Measurements from ENCODE around the gene OR5AL1.
"Not testable (repeated sequence)": the region's sequence is repeated elsewhere in the genome, so short reads cannot be mapped to it uniquely, and the experiment has no call there.

Gene OR5AL1

DNA sequence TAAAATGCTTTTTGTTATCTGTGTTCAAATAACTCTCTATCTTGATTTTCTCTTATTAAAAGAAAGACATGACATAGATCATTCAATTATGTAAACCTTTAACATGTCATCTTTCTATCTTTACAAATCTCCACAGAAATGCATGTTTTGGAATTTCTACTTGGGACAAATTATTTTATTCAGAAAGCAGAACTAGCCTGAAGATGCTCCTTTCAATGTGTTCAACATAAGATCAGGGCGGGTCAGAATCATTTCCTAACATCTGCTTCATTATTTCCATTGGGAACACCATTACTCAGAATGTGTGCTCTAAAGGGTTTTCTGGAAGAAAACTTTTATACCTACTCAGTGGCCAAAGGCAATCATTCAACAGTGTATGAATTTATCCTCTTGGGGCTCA lies at the start of gene OR5AL1:
Gene OR5AL1 (plus strand): TSS at position 301 of the 400 bp plus-strand sequence.
- no peak for DNase-seq (ENCODE audit: low read depth in 2 of 3, low spot score in 2 of 3)

DNA sequence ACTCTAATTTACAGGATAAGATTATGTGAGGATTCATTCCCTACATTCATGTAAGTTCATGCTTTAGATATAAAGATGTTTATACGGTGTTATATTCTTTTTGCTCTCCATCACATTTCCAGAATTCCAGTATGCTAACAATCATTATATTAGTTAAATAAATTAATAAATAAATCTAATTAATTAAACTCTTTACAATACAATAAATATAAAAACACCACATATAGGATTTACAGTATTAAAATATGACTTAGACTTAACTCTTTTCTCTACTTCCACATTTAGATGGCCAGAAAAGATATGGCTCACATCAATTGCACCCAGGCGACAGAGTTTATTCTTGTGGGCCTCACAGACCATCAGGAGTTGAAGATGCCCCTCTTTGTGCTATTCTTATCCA lies 37.2 kb upstream of the OR5AL1 start, which contains the start of gene OR8U1:
Gene OR8U1 (plus strand): TSS at position 301 of the 400 bp plus-strand sequence. CDS start 0 bp downstream, at position 301.
- DNase-seq (ENCODE audit: low read depth in 2 of 3, low spot score in 2 of 3): no peak

DNA sequence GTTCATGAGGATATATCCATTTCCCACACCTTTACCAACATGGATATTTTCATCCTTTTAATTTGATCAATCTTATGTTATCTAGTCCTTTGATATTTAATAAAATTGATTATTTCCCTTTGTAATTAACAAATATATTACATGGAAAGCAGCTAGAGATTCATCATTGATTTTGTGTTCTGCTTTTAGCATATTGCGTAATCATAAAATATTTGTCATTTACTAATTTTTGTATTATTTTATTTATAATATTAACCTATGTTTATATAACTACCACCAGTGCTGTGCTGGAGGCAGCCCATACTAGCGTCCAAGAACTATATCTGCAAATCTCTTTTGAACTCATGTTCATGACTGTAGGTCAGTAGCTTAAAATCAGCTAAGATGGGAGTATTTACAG lies 32.4 kb upstream of the OR5AL1 start:
- no peak for DNase-seq (ENCODE audit: low read depth in 2 of 3, low spot score in 2 of 3)

DNA sequence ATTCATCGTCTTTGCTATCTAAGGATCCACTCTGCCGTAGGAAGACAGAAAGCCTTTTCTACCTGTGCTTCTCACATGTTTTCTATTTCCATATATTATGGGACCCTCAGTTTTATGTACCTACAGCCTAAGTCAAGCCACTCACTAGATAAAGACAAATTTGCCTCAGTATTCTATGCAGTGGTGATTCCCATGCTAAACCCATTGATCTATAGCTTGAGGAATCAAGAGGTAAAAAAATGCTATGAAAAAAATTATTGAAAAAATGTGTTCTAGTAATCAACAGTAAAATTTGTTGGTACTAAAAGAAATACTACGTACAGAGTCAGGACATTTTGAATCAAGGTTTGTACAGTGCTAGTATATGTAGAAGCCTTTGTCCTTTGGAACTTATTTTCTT lies 18.1 kb upstream of the OR5AL1 start:
- DNase-seq (ENCODE audit: low read depth in 2 of 3, low spot score in 2 of 3): no peak

DNA sequence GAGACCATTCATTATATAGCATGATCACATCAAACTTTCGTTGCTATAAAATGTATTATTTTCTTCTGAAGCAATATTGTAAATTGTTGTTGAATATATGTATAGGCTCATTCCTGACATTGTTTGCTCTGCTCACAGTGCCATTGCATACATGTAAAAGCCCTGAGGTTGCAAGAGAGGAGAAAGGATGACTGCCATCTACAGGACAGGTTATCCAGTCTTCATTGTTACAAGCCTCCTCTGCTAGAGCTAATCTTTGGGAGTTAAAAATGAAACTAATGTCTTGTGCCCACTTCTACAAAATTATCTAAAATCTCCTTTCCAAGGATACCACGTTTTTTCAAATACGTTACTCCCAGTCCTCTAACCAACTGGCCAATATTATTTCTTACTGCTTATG lies 16.4 kb upstream of the OR5AL1 start:
- DNase-seq (ENCODE audit: low read depth in 2 of 3, low spot score in 2 of 3): no peak

DNA sequence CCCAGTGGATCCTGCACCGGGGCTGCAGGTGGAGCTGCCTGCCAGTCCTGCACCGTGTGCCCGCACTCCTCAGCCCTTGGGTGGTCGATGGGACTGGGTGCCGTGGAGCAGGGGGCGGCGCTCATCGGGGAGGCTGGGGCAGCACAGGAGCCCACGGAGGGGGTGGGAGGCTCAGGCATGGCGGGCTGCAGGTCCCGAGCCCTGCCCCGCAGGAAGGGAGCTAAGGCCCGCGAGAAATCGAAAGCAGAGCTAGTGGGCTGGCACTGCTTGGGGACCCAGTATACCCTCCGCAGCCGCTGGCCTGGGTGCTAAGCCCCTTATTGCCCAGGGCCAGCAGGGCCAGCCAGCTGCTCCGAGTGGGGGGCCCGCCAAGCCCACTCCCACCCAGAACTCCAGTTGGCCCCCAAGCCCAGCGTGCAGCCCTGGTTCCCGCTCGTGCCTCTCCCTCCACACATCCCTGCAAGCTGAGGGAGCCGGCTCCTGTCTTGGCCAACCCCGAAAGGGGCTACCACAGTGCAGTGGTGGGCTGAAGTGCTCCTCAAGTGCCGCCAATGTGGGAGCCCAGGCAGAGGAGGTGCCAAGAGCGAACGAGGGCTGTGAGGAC lies 10.5 kb upstream of the OR5AL1 start:
- not testable (repeated sequence) for DNase-seq (ENCODE audit: low read depth in 2 of 3, low spot score in 2 of 3)

DNA sequence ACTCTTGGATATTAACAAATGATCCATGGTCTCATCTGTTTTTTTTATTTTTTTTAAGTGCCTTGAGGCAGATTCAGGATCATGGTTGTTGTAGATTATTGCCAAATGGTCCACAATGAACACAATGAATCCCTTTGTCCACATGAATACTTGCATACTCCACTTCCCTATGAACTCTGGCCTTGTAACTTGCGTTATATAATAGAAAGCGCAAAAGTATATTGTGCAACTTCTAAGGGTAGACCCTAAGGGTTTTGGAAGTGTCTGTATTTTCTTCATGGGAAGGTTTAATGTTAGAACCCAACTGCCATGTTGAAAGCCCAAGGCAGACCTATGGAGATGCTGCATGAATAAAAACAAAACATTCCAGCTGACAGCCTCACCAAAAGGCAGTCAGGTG lies 8.1 kb upstream of the OR5AL1 start:
- DNase-seq (ENCODE audit: low read depth in 2 of 3, low spot score in 2 of 3): no peak

DNA sequence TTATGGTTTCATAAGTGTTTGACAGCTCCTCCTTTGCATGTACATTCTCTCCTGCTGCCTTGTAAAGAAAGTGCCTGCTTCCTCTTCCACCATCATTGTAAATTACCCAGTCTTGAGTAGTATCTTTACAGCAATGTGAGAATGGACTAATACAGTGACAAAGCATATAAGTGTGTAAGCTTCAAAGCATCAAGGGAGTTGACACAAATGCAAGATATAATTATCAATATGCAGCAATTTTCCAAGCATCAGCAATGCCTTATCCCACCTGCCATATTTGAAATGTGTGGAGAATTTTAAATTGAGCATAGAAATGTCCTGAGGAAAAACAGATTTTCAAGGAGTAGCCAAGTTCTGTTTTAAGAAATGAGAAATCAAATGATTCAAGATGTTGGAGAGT lies 1.7 kb upstream of the OR5AL1 start:
- no peak for DNase-seq (ENCODE audit: low read depth in 2 of 3, low spot score in 2 of 3)

DNA sequence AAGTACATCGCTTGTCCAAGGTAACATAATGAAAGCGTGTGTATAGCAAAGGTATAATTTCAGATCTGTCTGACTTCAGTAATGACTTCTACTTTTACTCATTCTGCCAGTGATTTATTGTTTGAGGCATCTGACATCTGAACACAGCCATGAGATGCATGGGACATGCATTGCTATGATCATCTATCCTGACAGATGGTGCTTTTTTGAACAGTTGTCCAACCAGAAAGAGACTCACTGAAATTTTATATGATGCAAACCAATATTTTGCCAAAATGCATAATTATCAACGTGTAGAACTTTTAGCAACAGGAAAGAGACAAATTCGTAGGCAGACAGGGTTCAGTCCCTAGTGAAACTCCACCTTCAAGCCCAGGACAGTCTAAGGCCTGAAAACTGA lies 41.0 kb downstream of the OR5AL1 start:
- DNase-seq (ENCODE audit: low read depth in 2 of 3, low spot score in 2 of 3): no peak

DNA sequence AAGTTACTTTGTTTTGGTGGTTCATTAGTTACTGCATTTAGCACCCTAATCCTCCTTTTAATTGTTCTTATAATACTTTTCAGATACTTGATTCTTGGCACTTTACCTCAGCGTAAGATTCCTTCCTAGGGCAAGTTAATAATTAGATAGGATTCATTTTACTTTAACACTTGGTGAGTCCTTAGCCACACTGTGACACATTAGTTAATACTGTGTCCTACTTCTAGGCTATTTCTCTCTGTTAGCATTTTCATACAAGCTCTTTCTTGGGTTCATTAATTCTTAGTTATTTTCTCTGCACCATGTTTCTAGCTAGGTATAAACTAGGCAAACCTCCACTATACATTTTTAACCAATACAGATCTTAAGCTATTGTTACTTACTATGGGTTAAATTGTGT lies 44.6 kb downstream of the OR5AL1 start:
- DNase-seq (ENCODE audit: low read depth in 2 of 3, low spot score in 2 of 3): no peak

Measured in activated CD8-positive, alpha-beta memory T cell treated with anti-CD3 and anti-CD28 coated beads for 48 hours (primary cell).